Large intestine (tissue), 3 donors: Measurements from ENCODE around the gene KIF5B. TPM values are rescaled to one million over a fixed set of nuclear protein-coding genes. Genes with fewer than 3 reads are reported as not detected.
"Not testable (repeated sequence)": the region's sequence is repeated elsewhere in the genome, so short reads cannot be mapped to it uniquely, and the experiment has no call there.

Source experiments
- DNase-seq, 2 donors: peaks; one replicate each; pipeline versions ENCODE4 v3.0.0 to v3.0.0-alpha.2; 2013
- H3K27ac ChIP-seq: one replicate; pipeline ENCODE4 v1.5.1; 2013; ENCODE audit warnings: low read length
- H3K27me3 ChIP-seq: 2 replicates; pipeline ENCODE4 v1.6.1; 2013; ENCODE audit warnings: low read length; ENCODE audit not compliant: control insufficient read depth, insufficient read depth
- H3K36me3 ChIP-seq: 2 replicates; pipeline ENCODE4 v1.6.1; 2013; ENCODE audit warnings: low read length; ENCODE audit not compliant: control insufficient read depth, insufficient read depth
- H3K4me1 ChIP-seq: one replicate; pipeline ENCODE4 v1.6.1; 2013; ENCODE audit warnings: low read length; ENCODE audit not compliant: control insufficient read depth, insufficient read depth
- H3K4me3 ChIP-seq: one replicate; pipeline ENCODE4 v1.5.1; 2013; ENCODE audit warnings: low read length
- H3K9me3 ChIP-seq: one replicate; pipeline ENCODE4 v1.6.1; 2013; ENCODE audit warnings: mild to moderate bottlenecking, low read depth, low read length, moderate library complexity; ENCODE audit not compliant: control insufficient read depth
- WGBS: methylation state at CpG from one replicate; pipeline ENCODE4 v1.1.5; 2013; ENCODE audit warnings: low lambda C conversion rate; ENCODE audit not compliant: insufficient coverage; 5-methylcytosine and 5-hydroxymethylcytosine counted together
- polyA plus RNA-seq: library from polyadenylated mRNA; unstranded; fragments of 120-200 nt; gene quantifications from one replicate; pipeline ENCODE4 v1.2.1, GENCODE V29; 2013

Gene KIF5B
- polyA plus RNA-seq, 1 donor: 110 TPM

DNA sequence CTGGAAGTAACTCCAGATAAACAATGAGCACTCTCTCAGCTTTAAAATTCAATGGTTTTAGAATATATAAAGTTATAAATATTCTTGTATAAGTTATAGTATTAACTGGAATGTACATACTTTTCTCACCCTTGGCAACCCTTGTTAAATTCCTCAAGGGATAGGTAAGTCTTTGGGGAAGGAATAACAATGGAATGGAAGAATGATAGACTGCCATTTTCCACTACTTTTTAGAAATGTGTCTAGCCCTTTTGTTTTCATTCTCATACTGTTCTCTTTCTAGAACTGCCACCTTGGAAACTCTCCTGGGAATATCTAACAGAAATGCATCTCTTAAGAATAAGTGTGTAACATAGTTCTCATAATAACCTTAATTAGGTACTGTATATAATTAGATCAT lies 8.3 kb downstream of the KIF5B start:
- no peaks in the 10 kb centered on the region for H3K9me3 ChIP-seq

DNA sequence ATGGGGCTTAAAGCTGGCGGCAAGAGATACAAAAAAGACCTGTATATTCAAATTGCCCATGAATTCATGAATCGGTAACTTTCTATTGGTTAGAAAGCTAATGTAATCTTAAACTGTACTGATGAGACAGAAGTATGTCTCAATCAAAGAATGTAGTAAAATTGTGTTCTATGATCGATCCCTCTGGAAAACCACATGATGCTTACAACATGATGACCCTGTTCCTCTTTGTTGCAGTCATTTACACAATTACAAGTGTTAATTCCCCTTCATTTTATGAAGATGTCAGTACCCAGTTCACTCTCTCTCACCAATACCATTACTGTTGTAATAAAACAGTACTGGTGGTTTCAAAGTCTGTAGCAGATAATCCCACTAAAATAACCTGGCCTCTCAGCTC lies 10.1 kb downstream of the KIF5B start:
- H3K9me3 ChIP-seq: no peaks in the 10 kb centered on the region
- no peaks in the 10 kb centered on the region for H3K27me3 ChIP-seq
- WGBS: no CpG with 5 or more reads among the region's 3 CpGs
- no peak for DNase-seq
- H3K27ac ChIP-seq: no peak overlapping the region
- H3K4me3 ChIP-seq: no peak overlapping the region
- peaks cover 27% of the 10 kb centered on the region for H3K36me3 ChIP-seq
- H3K4me1 ChIP-seq: peaks cover 16% of the 10 kb centered on the region

More for the DNA sequence above, 8.3 kb downstream of the KIF5B start:
- no peaks in the 10 kb centered on the region for H3K27me3 ChIP-seq
- DNase-seq: no peak
- peaks cover 17% of the 10 kb centered on the region for H3K4me1 ChIP-seq
- no peak overlapping the region for H3K4me3 ChIP-seq
- peaks cover 25% of the 10 kb centered on the region for H3K36me3 ChIP-seq
- no peak overlapping the region for H3K27ac ChIP-seq

- DNase-seq: peak in 1 of 2 donors; percentile 42
- Histone ChIP-seq H3K36me3 (peaks cover 34% of the 10 kb centered on the region), H3K27ac (peak overlapping the region; percentile 41)
- not testable (repeated sequence) for H3K4me1 ChIP-seq, H3K9me3 ChIP-seq, H3K27me3 ChIP-seq, H3K4me3 ChIP-seq
- 62% methylated on average over 2 of the region's 8 CpGs for WGBS
Observed at GRCh38 chr10:32042730-32043129, 13.5 kb downstream of the KIF5B start.

DNA sequence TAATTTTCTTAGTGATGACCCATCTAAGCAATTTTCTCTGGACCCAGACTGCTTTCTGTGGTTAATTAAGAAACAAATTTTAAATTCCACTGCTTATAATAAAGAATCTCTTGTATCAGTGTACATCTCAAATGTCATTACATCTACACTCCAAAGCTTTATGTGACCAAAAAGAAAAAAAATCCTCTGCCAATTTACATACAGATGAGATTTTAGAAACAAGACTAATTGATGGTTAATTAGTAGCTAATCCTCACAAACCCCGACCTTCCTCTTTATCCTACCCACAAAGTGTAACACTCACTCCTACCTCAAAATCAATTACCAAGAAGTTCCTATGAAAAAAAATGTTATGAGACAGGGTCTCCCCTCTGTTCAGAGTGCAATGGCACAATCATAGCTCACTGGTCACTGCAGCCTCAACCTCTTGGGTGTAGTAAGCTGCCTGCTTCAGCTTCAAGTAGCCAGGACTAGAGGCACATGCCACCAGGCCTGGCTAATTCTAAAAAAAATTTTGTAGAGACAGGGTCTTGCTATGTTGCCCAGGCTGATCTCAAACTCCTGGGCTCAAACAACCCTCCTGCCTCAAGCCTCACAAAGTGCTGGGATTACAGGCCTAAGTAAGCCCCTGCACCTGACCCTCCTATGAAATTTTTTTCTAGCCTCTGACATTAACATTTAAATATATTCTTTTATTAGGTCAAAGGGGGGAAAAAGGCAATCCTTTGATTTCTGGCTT lies 14.8 kb downstream of the KIF5B start:
- Histone ChIP-seq H3K27ac (no peak overlapping the region), H3K36me3 (peaks cover 34% of the 10 kb centered on the region), H3K4me1 (peaks cover 8% of the 10 kb centered on the region), H3K27me3 (no peaks in the 10 kb centered on the region), H3K9me3 (no peaks in the 10 kb centered on the region), H3K4me3 (no peak overlapping the region)
- DNase-seq: no peak
- WGBS: no CpG with 5 or more reads among the region's 1 CpG

DNA sequence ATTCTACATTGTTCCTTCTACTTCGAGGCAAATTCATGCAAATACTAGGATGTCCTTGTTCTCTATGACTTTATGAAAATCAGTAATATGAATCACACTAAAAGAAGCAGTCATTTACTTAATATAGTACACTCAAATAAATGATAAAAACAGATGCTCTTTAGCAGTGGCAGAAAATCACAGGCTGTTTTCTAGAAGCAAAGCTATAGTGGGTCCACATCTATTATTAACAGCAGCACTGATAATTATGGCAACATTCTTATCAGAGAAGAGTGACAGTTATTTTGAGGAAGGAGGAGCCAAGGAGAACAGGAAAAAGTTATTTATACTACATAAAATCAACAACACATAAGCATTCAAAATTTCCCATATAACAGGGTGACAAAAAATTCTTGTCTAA lies 16.5 kb downstream of the KIF5B start:
- peaks cover 38% of the 10 kb centered on the region for H3K36me3 ChIP-seq
- WGBS: 100% methylated on average over 1 of the region's 1 CpG
- H3K27me3 ChIP-seq: no peaks in the 10 kb centered on the region
- no peak for DNase-seq
- H3K4me1 ChIP-seq: peaks cover 8% of the 10 kb centered on the region
- H3K4me3 ChIP-seq: no peak overlapping the region
- H3K9me3 ChIP-seq: no peaks in the 10 kb centered on the region
- H3K27ac ChIP-seq: no peak overlapping the region

- no peak for DNase-seq
- no peaks in the 10 kb centered on the region for H3K27me3 ChIP-seq
- H3K4me1 ChIP-seq: peaks cover 8% of the 10 kb centered on the region
- no peaks in the 10 kb centered on the region for H3K9me3 ChIP-seq
- H3K4me3 ChIP-seq: no peak overlapping the region
- WGBS: 100% methylated on average over 1 of the region's 3 CpGs
- no peak overlapping the region for H3K27ac ChIP-seq
- peaks cover 40% of the 10 kb centered on the region for H3K36me3 ChIP-seq
Observed at GRCh38 chr10:32038777-32039176, 17.4 kb downstream of the KIF5B start.

DNA sequence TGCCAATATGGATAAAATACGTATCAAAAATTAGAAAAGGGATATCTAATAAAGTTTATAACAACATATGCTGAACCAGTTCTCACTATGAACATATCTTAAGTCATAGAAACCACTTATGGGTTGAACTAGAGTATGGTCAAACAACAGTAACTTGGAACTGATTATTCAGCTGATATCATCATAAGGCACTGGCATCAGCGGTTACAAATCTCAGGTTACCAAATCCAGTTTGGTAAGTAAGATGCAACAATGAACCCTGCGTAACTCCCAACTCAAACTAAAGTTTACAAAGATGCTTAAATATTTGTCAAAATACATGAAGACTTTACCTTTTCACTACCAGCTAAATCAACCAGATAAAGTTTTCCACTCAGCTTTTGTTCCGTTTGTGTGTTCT lies 19.3 kb downstream of the KIF5B start:
- Histone ChIP-seq H3K9me3 (no peaks in the 10 kb centered on the region), H3K36me3 (peaks cover 53% of the 10 kb centered on the region), H3K27ac (no peak overlapping the region), H3K4me1 (no peaks in the 10 kb centered on the region), H3K4me3 (no peak overlapping the region), H3K27me3 (no peaks in the 10 kb centered on the region)
- DNase-seq: no peak
- 88% methylated on average over 1 of the region's 4 CpGs for WGBS

DNA sequence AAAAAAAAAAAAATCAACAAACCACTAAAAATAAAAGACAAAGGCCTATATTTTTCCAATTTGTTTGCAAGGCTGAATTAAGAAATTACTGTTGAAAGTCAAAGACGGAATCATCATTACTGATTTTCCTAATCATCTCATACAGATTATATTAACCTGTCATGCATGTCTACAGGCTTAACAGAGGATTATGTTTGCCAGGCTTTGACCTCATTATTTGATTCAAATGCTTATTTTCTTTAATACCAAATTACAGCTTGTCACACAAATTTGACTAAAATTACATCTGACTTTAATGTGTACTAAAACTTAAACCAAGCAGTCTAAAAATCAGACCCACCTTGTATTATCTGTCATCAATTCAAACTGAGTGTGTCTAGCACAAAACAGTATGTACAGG lies 21.2 kb downstream of the KIF5B start:
- DNase-seq: no peak
- no peak overlapping the region for H3K27ac ChIP-seq
- 100% methylated on average over 1 of the region's 1 CpG for WGBS
- H3K4me1 ChIP-seq: no peaks in the 10 kb centered on the region
- H3K27me3 ChIP-seq: no peaks in the 10 kb centered on the region
- peaks cover 69% of the 10 kb centered on the region for H3K36me3 ChIP-seq
- H3K9me3 ChIP-seq: no peaks in the 10 kb centered on the region
- H3K4me3 ChIP-seq: no peak overlapping the region

GRCh38 chr10:32033171-32033570 lies 23.1 kb downstream of the KIF5B start:
- peaks cover 80% of the 10 kb centered on the region for H3K36me3 ChIP-seq
- H3K4me3 ChIP-seq: no peak overlapping the region
- no peak for DNase-seq
- H3K27ac ChIP-seq: no peak overlapping the region
- no peaks in the 10 kb centered on the region for H3K27me3 ChIP-seq
- no peaks in the 10 kb centered on the region for H3K9me3 ChIP-seq
- no peaks in the 10 kb centered on the region for H3K4me1 ChIP-seq
- WGBS: 80% methylated on average over 1 of the region's 5 CpGs

DNA sequence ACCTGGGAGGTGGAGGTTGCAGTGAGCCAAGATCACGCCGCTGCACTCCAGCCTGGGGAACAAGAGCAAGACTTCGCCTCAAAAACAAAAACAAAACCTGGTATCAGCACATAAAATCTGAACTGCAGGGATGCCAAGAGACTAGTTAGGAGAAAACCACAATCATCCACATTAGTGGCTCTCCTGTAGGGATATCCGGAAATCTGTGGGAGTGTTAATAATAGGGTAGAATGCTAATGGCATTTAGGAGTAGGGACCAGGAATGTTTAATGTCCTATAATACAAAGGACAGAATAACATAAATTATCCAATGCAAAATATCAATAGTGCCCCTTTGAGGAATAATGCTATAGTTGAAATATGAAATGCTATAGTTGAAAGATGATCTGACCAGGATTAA lies 24.3 kb downstream of the KIF5B start:
- Histone ChIP-seq H3K9me3 (no peaks in the 10 kb centered on the region), H3K27me3 (no peaks in the 10 kb centered on the region), H3K4me3 (no peak overlapping the region), H3K36me3 (peaks cover 82% of the 10 kb centered on the region), H3K27ac (no peak overlapping the region), H3K4me1 (no peaks in the 10 kb centered on the region)
- 100% methylated on average over 1 of the region's 4 CpGs for WGBS
- no peak for DNase-seq

DNA sequence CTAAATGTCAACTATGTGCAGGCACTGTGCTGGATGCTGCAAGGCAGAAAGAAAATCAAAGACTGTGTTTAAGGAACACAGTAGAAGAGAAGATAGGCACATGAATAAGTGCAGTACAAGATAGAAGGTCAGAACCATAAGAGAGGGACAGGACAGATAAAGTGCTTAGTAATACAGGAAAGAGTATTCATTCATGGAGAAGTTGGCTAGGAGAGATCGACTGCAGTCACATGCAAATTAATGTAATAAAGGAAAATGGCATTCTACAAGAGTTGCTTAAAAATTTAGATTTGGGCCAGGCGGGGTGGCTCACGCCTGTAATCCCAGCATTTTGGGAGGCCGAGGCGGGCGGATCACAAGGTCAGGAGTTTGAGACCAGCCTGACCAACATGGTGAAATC lies 24.8 kb downstream of the KIF5B start:
- H3K27me3 ChIP-seq: no peaks in the 10 kb centered on the region
- H3K27ac ChIP-seq: no peak overlapping the region
- DNase-seq: no peak
- no peaks in the 10 kb centered on the region for H3K4me1 ChIP-seq
- peaks cover 83% of the 10 kb centered on the region for H3K36me3 ChIP-seq
- no peak overlapping the region for H3K4me3 ChIP-seq
- WGBS: 80% methylated on average over 1 of the region's 6 CpGs
- no peaks in the 10 kb centered on the region for H3K9me3 ChIP-seq
